ENCODE measurements around the gene PTPRD. TPM values are rescaled to one million over a fixed set of nuclear protein-coding genes. Genes with fewer than 3 reads are reported as not detected.
"Not testable (repeated sequence)": the region's sequence is repeated elsewhere in the genome, so short reads cannot be mapped to it uniquely, and the experiment has no call there.

The PTPRD gene
- polyA plus RNA-seq, 1 donor from 2014 or later: not detected

DNA sequence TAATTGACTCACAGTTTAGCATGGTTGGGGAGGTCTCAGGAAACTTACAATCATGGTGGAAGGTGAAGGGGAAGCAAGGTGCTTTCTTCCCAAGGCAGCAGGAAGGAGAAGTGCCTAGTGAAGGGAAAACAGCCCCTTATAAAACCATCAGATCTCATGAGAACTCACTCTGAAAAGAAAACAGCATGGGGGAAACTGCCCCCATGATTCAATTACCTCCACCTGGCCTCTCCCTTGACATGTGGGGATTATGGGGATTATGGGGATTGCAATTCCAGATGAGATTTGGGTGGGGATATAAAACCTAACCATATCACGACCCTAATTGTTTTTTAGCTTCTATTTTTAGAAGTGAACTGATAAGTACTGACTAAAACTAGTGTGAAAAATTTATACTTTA lies 1435.7 kb downstream of the PTPRD start:
- H3K9me3 Mint-ChIP-seq: peaks cover 0 to 10% (median 2%) of the 10 kb centered on the region in 3 donors
- H3K4me3 Mint-ChIP-seq: no peak overlapping the region
- peaks cover 0 to 2% (median 0%) of the 10 kb centered on the region in 3 donors for H3K4me1 Mint-ChIP-seq
- peaks cover 2% of the 10 kb centered on the region for H3K36me3 Mint-ChIP-seq
- H3K27me3 Mint-ChIP-seq: no peaks in the 10 kb centered on the region
- no peak overlapping the region for H3K27ac Mint-ChIP-seq

DNA sequence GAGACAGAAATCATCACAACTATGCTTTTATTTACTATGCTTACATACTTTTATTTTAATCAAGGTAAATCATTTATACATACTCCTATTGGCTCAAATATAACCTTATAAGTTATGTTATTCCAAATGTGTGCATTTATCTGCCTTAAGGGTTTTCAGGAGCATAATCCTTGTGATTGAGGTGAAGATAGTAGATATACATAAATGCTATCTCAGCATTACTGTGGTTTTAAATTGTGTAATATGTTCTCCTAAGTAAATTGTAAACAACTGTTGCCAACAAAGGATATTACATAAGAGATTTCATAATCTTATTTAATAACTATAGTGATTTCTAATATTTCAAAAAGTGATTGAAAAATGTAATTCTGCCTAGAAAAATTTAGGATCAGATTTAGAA lies 1438.4 kb downstream of the PTPRD start:
- no peaks in the 10 kb centered on the region for H3K27me3 Mint-ChIP-seq
- peaks cover 2% of the 10 kb centered on the region for H3K36me3 Mint-ChIP-seq
- no peak overlapping the region for H3K27ac Mint-ChIP-seq
- peaks cover 0 to 10% (median 0%) of the 10 kb centered on the region in 3 donors for H3K9me3 Mint-ChIP-seq
- peaks cover 0 to 2% (median 0%) of the 10 kb centered on the region in 3 donors for H3K4me1 Mint-ChIP-seq
- no peak overlapping the region for H3K4me3 Mint-ChIP-seq

DNA sequence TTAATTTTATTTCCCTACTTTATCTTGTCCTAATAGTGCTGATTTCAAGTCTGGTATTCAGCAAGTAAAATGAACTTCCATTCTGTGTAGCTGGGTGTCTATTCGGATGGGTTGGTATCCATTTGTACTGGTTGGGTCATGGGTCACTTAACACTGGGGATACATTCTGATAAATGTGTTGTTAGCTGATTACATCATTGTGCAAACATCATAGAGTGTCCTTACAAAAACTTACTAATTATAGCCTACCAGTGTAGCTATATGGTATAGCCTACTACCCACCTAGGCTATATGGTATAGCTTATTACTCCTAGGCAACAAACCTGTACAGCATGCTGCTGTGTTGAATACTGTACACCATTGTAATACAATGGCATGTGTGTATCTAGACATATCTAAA lies 1439.5 kb downstream of the PTPRD start:
- Mint-ChIP-seq H3K27ac (no peak overlapping the region), H3K4me3 (no peak overlapping the region), H3K9me3 (peaks cover 0 to 10% (median 0%) of the 10 kb centered on the region in 3 donors), H3K36me3 (peaks cover 2% of the 10 kb centered on the region), H3K4me1 (peaks cover 0 to 2% (median 0%) of the 10 kb centered on the region in 3 donors), H3K27me3 (no peaks in the 10 kb centered on the region)

DNA sequence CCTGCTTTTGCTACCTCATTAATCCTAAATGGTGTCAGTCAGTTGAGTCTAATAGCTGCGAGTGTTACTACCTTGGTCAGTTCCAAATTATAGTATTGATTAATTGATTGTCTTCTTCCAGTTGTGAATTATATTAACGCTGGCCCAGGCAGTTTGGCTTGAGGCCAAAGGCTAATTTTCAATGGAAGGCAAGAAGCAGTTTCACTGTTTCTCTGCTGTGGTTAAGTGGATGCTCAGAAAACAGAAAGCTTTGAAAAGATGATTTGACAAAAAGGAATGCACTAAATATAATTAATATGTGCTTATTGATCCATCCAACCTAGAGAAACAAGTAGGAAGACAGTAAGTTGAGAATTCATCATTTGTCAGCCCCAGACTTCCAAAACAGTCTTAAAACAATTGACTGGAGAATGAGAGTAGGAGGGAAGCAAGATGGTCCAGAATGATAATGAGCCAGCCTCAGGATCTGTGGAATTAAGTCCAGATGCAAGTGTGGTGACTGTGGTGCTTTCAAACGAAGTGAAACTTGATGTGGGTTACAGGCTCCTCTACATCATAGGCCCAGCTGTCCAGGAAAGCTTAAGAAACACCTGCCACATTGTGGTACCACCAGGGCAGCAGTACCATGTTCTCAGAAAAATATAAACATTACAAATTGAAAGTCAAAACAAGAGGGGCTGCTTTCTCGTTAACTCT lies 1442.2 kb downstream of the PTPRD start:
- H3K36me3 Mint-ChIP-seq: peaks cover under 1% of the 10 kb centered on the region
- H3K4me1 Mint-ChIP-seq: peaks cover 0 to under 1% (median 0%) of the 10 kb centered on the region in 3 donors
- no peak overlapping the region for H3K27ac Mint-ChIP-seq
- no peak overlapping the region for H3K4me3 Mint-ChIP-seq
- H3K9me3 Mint-ChIP-seq: peaks cover 0 to 10% (median under 1%) of the 10 kb centered on the region in 3 donors
- no peaks in the 10 kb centered on the region for H3K27me3 Mint-ChIP-seq

DNA sequence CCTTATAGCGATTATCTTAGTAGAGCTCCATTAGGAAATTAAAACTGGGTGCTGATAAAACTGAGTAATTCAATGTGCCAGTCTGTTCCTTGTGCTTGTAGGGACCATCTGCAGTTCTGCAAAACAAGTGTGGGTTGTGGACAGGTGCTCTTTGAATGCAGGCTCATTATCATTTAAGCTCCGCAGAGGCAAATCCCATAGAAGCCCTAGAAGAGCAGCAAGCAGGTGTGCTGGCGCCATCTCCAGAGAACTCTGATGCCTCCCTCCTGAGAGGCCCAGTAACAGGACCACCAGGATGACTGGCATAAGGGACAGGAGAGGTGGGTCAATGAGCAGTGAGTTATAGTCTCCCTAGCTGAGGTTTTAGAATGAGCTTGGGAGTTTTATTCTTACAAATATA lies 1470.8 kb downstream of the PTPRD start:
- H3K4me3 Mint-ChIP-seq: no peak overlapping the region
- H3K36me3 Mint-ChIP-seq: no peaks in the 10 kb centered on the region
- H3K27ac Mint-ChIP-seq: no peak overlapping the region
- peaks cover 0 to 4% (median 3%) of the 10 kb centered on the region in 3 donors for H3K9me3 Mint-ChIP-seq
- H3K27me3 Mint-ChIP-seq: no peaks in the 10 kb centered on the region
- H3K4me1 Mint-ChIP-seq: no peaks in the 10 kb centered on the region

DNA sequence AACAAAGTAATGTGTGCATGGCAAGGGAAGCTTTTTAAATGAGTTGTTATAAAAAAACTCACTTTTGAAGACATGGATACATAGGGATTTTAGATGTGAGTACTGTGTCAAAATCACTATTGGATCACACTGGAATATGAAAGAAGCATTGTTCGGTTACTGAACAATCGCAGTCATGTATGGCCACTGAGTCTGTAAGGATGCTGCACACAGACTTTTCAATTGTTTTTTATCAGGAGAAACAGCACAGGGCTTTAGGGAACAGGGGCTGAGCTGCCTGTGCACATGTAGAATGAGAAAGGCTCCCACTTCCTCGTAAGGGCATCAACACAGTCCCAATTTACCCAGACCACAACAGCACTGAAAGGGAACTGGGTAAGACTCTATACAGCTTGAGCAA lies 1479.3 kb downstream of the PTPRD start:
- Mint-ChIP-seq H3K4me1 (no peaks in the 10 kb centered on the region), H3K27ac (no peak overlapping the region)

DNA sequence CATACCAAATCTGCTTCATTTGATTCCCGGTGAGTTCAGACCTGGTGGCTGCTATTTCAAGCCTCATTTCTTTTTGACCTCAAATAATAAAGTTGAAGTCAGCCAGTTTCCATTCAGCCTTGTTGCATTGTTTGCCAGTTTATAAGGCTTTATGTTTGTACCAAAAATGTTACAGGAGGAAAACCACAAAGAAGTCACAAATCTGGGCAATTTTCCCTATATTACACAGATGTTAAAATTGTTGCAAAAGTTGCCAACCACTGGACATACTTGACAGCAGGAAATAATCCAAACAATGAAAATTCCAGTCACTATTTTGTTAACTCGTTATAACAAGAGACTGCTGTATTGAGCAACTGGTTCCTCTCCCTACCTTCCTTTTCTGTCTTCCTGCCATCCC lies 1488.2 kb downstream of the PTPRD start:
- Mint-ChIP-seq H3K4me3 (no peak overlapping the region), H3K4me1 (no peaks in the 10 kb centered on the region), H3K27ac (no peak overlapping the region), H3K9me3 (peaks cover 0 to 6% (median 2%) of the 10 kb centered on the region in 3 donors), H3K36me3 (peaks cover 1% of the 10 kb centered on the region), H3K27me3 (no peaks in the 10 kb centered on the region)

More for the DNA sequence above, 1479.3 kb downstream of the PTPRD start:
- no peaks in the 10 kb centered on the region for H3K27me3 Mint-ChIP-seq
- H3K4me3 Mint-ChIP-seq: no peak overlapping the region
- H3K36me3 Mint-ChIP-seq: no peaks in the 10 kb centered on the region
- H3K9me3 Mint-ChIP-seq: peaks cover 0 to 4% (median 3%) of the 10 kb centered on the region in 3 donors

DNA sequence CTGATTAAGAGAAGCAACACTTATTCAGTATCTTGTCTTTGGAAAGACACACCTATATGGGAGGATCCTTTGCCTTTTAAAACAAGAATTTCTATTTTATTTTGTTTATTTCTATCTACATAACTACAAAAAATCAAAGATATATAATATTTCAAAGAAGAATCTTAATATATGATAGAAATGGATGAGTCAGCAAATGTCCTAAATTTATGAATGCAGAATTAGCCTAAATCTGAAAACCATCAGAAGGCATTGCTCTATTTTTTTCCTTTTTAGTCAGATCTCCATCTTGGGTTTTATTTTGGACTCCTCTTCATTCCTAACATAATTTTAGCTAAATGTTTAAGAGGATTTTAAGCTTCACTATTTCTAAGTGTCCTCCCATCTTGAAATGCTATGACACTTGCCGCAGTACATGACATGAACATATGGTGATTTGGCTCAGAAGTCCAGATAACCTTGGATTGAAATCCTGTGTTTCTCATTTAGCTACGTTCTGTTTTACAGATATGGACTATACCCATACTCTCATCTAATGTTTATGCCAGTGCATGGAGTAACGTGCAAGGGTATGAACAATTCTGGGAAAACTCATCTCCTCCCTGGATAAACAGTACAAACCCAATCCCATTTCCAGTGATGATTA lies 1490.4 kb downstream of the PTPRD start:
- H3K4me3 Mint-ChIP-seq: no peak overlapping the region

DNA sequence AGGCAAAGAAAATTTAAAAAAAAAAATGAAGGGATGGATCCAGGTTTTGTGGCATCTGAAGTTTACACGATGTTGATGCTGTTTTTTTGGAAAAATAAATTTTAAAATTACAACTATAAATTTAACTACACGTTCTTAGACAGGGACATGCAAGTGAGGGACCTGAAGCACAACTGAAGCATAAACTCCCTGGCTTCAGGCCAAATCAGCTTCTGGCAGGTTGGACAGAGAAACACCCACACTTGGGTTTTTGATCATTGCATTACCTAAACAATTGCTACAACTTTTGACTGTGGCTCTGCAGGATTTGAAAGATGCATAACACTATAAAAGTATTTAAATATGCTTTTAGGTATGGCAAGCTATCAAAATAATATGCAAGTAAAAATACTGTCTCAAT lies 1494.9 kb downstream of the PTPRD start:
- H3K4me1 Mint-ChIP-seq: no peaks in the 10 kb centered on the region
- H3K27ac Mint-ChIP-seq: no peak overlapping the region
- no peak overlapping the region for H3K4me3 Mint-ChIP-seq
- H3K9me3 Mint-ChIP-seq: peaks cover 0 to 10% (median 0%) of the 10 kb centered on the region in 3 donors
- H3K27me3 Mint-ChIP-seq: no peaks in the 10 kb centered on the region
- H3K36me3 Mint-ChIP-seq: peaks cover 1% of the 10 kb centered on the region

More for the DNA sequence above, 1490.4 kb downstream of the PTPRD start:
- no peaks in the 10 kb centered on the region for H3K4me1 Mint-ChIP-seq
- peaks cover 0 to 6% (median 2%) of the 10 kb centered on the region in 3 donors for H3K9me3 Mint-ChIP-seq
- H3K27ac Mint-ChIP-seq: no peak overlapping the region
- H3K36me3 Mint-ChIP-seq: peaks cover 1% of the 10 kb centered on the region
- H3K27me3 Mint-ChIP-seq: no peaks in the 10 kb centered on the region

DNA sequence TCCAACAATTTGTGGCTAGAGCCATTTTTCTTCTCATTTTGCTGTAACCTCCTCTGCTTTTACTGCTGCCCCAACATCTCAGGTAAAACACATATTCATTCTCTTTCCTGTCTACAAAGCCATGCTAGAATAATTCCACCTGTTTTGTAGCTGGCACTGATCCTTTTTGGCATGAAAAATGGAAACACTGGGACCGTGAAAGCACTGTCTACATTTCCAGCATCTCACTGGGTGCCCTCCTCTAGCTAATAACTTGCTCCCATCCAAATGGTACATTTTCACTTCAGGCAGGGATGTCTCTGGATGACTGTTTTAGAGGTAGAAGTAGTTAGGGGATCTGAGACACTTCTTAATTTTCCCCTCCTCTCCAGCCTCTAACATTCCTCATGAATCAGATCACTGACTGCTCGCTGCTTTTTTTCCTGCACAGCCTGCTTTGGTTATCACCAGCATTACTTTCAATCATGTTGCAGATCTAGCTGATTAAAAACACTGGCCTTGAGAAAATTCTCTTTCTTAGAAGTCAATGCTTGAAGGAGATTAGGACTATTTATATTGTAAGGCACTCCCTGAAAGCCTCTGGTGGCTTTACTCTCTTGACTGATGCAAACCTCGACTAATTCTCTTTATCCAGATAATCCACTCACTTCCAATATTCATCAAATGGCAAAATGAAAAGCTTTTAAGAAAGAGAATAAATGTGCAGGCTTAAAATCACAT lies 1500.6 kb downstream of the PTPRD start:
- Mint-ChIP-seq H3K4me3 (no peak overlapping the region), H3K4me1 (no peaks in the 10 kb centered on the region), H3K27me3 (no peaks in the 10 kb centered on the region), H3K9me3 (peaks cover 0 to 10% (median 0%) of the 10 kb centered on the region in 3 donors), H3K27ac (no peak overlapping the region), H3K36me3 (no peaks in the 10 kb centered on the region)

DNA sequence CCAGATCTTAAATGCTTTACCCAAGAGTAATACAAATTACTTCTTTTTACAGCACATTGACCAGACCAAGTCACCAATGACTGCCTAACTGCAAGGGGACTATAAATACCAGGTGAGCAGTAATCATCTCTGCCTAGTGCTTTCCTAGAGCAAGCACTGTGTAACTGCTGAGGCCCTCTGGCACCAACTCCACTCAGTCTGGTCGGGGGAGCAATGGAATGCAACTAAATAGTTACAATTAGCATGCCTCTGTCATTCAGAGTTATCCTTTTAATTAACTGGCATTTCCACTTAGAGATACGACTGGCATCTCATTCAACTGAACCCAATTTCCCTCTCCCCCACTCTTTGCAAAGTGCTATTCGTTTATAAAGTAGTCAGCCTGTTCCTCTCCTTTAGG lies 1504.2 kb downstream of the PTPRD start:
- Mint-ChIP-seq H3K27me3 (no peaks in the 10 kb centered on the region), H3K9me3 (peaks cover 0 to 3% (median 0%) of the 10 kb centered on the region in 3 donors), H3K36me3 (no peaks in the 10 kb centered on the region), H3K4me3 (no peak overlapping the region), H3K4me1 (no peaks in the 10 kb centered on the region), H3K27ac (no peak overlapping the region)

DNA sequence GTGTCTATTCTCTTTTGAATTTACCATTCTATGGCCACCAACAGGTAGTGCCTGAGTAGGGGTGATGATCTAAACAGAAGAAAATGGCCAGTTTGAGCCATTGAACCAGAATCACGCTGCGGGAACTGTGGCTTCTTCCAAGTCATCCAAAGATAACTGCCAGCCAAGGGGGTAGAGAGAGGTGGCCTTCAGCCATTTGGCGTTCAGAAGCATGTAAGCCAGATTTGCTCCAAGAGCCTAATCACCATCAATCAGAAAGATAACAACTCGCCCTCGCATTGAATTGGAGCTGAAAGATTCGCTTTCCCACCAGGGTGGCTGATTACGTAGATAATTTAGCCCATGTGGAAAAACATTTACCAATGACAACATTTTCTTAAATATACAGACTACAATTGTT lies 1510.5 kb downstream of the PTPRD start:
- Mint-ChIP-seq H3K36me3 (no peaks in the 10 kb centered on the region), H3K4me3 (no peak overlapping the region)

DNA sequence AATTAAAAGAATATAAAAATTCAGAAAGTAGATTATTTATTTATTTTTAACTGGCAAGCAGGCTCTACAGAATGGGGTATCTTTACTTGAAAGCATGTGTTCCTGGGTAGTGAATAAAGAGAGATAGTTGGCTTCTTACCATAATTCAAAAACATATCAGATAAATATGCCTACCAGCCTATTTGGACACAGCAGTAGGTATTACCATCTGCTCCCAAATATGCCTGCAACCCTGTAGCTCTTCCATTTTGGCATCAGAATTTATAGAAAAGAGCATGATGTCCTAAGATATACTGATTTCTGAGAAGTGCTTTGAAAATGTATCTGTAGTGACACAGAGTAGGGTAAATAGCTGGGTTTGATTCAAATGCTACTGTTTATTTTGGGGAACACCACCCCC lies 1512.7 kb downstream of the PTPRD start:
- Mint-ChIP-seq H3K27me3 (no peaks in the 10 kb centered on the region), H3K4me3 (no peak overlapping the region), H3K9me3 (peaks cover 0 to 3% (median 0%) of the 10 kb centered on the region in 3 donors), H3K27ac (no peak overlapping the region), H3K4me1 (no peaks in the 10 kb centered on the region), H3K36me3 (no peaks in the 10 kb centered on the region)

More for the DNA sequence above, 1510.5 kb downstream of the PTPRD start:
- H3K27ac Mint-ChIP-seq: no peak overlapping the region
- no peaks in the 10 kb centered on the region for H3K27me3 Mint-ChIP-seq
- peaks cover 0 to 3% (median 0%) of the 10 kb centered on the region in 3 donors for H3K9me3 Mint-ChIP-seq
- no peaks in the 10 kb centered on the region for H3K4me1 Mint-ChIP-seq

DNA sequence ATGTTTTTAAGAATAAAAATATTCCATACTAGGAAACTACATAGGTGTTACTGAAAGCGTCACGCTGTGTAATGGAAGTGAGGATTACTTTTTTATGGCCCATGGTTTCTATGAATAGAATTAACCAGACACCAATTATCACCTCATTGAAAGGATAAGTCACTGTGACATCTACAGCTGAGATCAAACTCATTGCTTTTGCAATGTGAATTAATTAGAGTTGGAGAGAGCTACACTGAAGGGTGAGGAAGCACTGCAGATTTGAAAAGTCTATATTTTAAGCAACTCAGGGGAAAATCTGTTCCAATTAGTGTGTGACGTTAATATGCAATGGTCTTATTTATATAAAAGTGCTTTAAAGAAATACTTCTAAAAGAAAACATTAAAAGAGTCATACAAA lies 1513.2 kb downstream of the PTPRD start:
- Mint-ChIP-seq H3K27ac (no peak overlapping the region), H3K9me3 (peaks cover 0 to 2% (median 0%) of the 10 kb centered on the region in 3 donors), H3K36me3 (no peaks in the 10 kb centered on the region)

DNA sequence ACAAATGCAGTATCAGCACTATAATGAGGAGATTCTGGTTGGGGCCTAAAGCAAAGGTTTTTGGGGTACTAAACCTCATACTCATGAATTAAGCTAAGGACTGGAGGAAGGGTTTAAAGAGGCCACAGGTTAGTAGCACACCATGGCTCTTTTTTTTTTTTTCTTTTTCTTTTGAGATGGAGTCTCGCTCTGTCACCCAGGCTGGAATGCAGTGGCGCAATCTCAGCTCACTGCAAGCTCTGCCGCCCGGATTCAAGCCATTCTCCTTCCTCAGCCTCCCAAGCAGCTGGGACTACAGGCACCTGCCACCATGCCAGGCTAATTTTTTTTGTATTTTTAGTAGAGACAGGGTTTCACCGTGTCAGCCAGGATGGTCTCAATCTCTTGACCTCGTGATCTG lies 1515.5 kb downstream of the PTPRD start:
- not testable (repeated sequence) for H3K4me3 Mint-ChIP-seq, H3K36me3 Mint-ChIP-seq, H3K4me1 Mint-ChIP-seq, H3K27me3 Mint-ChIP-seq, H3K27ac Mint-ChIP-seq, H3K9me3 Mint-ChIP-seq

More for the DNA sequence above, 1513.2 kb downstream of the PTPRD start:
- no peak overlapping the region for H3K4me3 Mint-ChIP-seq
- H3K4me1 Mint-ChIP-seq: no peaks in the 10 kb centered on the region
- no peaks in the 10 kb centered on the region for H3K27me3 Mint-ChIP-seq
